IMR-90 (cell line): ENCODE data around the gene ZNF618. TPM values are rescaled to one million over a fixed set of nuclear protein-coding genes. Genes with fewer than 3 reads are reported as not detected.

ENCODE experiments used
- ATAC-seq: fragments of 200-7000 bp; cut with Tn5 transposase; 2 replicates; pipeline ENCODE4 v1.9.1; 2020; ENCODE audit warnings: low read depth, mild to moderate bottlenecking, moderate library complexity
- BruUV-seq: library from RNA; stranded (reverse); fragments of 400-500 nt; replicated peaks from 2 replicates; lab custom pipeline; 2021; lab: Mats Ljungman, UMichigan
- CTCF ChIA-PET: fragments of 300-600 bp; formaldehyde crosslinking; extraction: SDS; loops from one replicate; lab custom pipeline; 2021; ENCODE audit warnings: antibody characterized with exemption; lab: Yijun Ruan, JAX
- POLR2A ChIA-PET: fragments of 300-600 bp; sonication (Branson Sonifier 250); formaldehyde crosslinking; loops from one replicate; lab custom pipeline; 2022; ENCODE audit warnings: antibody characterized with exemption; ENCODE audit not compliant: unreplicated experiment; lab: Charles Lee
- DNase-seq: peaks from one replicate; pipeline ENCODE4 v3.0.0; 2013
- H2AFZ ChIP-seq: replicated peaks from 2 replicates; pipeline ENCODE3; 2013; ENCODE audit warnings: low read length, mild to moderate bottlenecking; ENCODE audit not compliant: poor library complexity
- H2AK5ac ChIP-seq: 2 replicates; pipeline ENCODE4 v1.6.1; 2013; ENCODE audit warnings: low read depth, low read length, inconsistent platforms
- H2AK9ac ChIP-seq: replicated peaks from 2 replicates; pipeline ENCODE3; 2013; ENCODE audit warnings: mild to moderate bottlenecking, low read depth, low read length, moderate library complexity; ENCODE audit not compliant: poor library complexity
- H2BK120ac ChIP-seq: 2 replicates; pipeline ENCODE4 v1.6.1; 2013; ENCODE audit warnings: low read depth, low read length, inconsistent platforms
- H2BK15ac ChIP-seq: 3 replicates; pipeline ENCODE4 v1.6.1; 2013; ENCODE audit warnings: low read depth, low read length, inconsistent platforms
- H2BK20ac ChIP-seq: 2 replicates; pipeline ENCODE4 v1.6.1; 2013; ENCODE audit warnings: low read depth, mild to moderate bottlenecking, inconsistent platforms, low read length, moderate library complexity
- H2BK5ac ChIP-seq: 2 replicates; pipeline ENCODE4 v1.6.1; 2013; ENCODE audit warnings: mild to moderate bottlenecking, low read depth, low read length, inconsistent platforms; ENCODE audit not compliant: poor library complexity, severe bottlenecking
- H3K14ac ChIP-seq: replicated peaks from 2 replicates; pipeline ENCODE4 v1.6.1; 2013; ENCODE audit warnings: low read depth, low read length, inconsistent platforms
- H3K18ac ChIP-seq: 2 replicates; pipeline ENCODE4 v1.6.1; 2013; ENCODE audit warnings: low read depth, low read length, control low read depth
- H3K23ac ChIP-seq: 2 replicates; pipeline ENCODE4 v1.6.1; 2013; ENCODE audit warnings: low read depth, low read length, inconsistent platforms
- H3K27ac ChIP-seq: 2 replicates; pipeline ENCODE4 v1.5.1; 2013; ENCODE audit warnings: mild to moderate bottlenecking, control low read depth, low read length; ENCODE audit not compliant: insufficient read depth
- H3K27me3 ChIP-seq: 2 replicates; pipeline ENCODE4 v1.6.1; 2013; ENCODE audit warnings: low read length; ENCODE audit not compliant: control insufficient read depth, insufficient read depth
- H3K36me3 ChIP-seq: 2 replicates; pipeline ENCODE4 v1.6.1; 2013; ENCODE audit warnings: low read length, mixed read lengths; ENCODE audit not compliant: control insufficient read depth, insufficient read depth
- H3K4ac ChIP-seq: 2 replicates; pipeline ENCODE4 v1.6.1; 2013; ENCODE audit warnings: low read depth, low read length, inconsistent platforms
- H3K4me1 ChIP-seq: 2 replicates; pipeline ENCODE4 v1.6.1; 2013; ENCODE audit warnings: low read length, mixed read lengths; ENCODE audit not compliant: control insufficient read depth, insufficient read depth
- H3K4me2 ChIP-seq: 2 replicates; pipeline ENCODE4 v1.6.1; 2013; ENCODE audit warnings: low read depth, mild to moderate bottlenecking, control low read depth, low read length, moderate library complexity
- H3K4me3 ChIP-seq: 2 replicates; pipeline ENCODE4 v1.5.1; 2013; ENCODE audit warnings: low read depth, mild to moderate bottlenecking, control low read depth, low read length, moderate library complexity; ENCODE audit not compliant: insufficient read depth
- H3K56ac ChIP-seq: 2 replicates; pipeline ENCODE4 v1.6.1; 2013; ENCODE audit warnings: low read length, inconsistent platforms; ENCODE audit not compliant: insufficient read depth; ENCODE audit errors: extremely low read depth
- H3K79me1 ChIP-seq, 2 experiments: 2 replicates each; pipeline ENCODE4 v1.6.1; 2013; ENCODE audit warnings: low read length in 2 of 2, inconsistent platforms in 1 of 2, low read depth in 1 of 2
- H3K9ac ChIP-seq: 2 replicates; pipeline ENCODE4 v1.6.1; 2013; ENCODE audit warnings: low read depth, low read length, control low read depth
- H3K9me1 ChIP-seq: 2 replicates; pipeline ENCODE4 v1.6.1; 2013; ENCODE audit warnings: low read length, inconsistent platforms; ENCODE audit not compliant: insufficient read depth
- H3K9me3 ChIP-seq: 2 replicates; pipeline ENCODE4 v1.6.1; 2013; ENCODE audit warnings: low read length; ENCODE audit not compliant: control insufficient read depth, insufficient read depth
- H4K20me1 ChIP-seq: 2 replicates; pipeline ENCODE4 v1.6.1; 2013; ENCODE audit warnings: low read length, inconsistent platforms; ENCODE audit not compliant: insufficient read depth
- H4K5ac ChIP-seq: 2 replicates; pipeline ENCODE4 v1.6.1; 2013; ENCODE audit warnings: mild to moderate bottlenecking, low read depth, low read length, control low read depth
- H4K8ac ChIP-seq, 2 experiments: 2 replicates each; pipeline ENCODE4 v1.6.1; 2013; ENCODE audit warnings: low read depth in 2 of 2, low read length in 2 of 2, control low read depth in 1 of 2, inconsistent platforms in 1 of 2
- H4K91ac ChIP-seq: 2 replicates; pipeline ENCODE4 v1.6.1; 2013; ENCODE audit warnings: low read depth, low read length, inconsistent platforms; ENCODE audit not compliant: insufficient read depth
- BHLHE40 ChIP-seq: fragments of 150-350 bp; IDR thresholded peaks from 2 replicates; pipeline ENCODE4 v1.6.1; 2016; ENCODE audit warnings: mild to moderate bottlenecking, low read depth, low read length
- ELK1 ChIP-seq: fragments of 150-350 bp; IDR thresholded peaks from 2 replicates; pipeline ENCODE4 v1.6.1; 2016; ENCODE audit warnings: low read depth, mild to moderate bottlenecking, low read length, moderate library complexity, borderline replicate concordance
- FOS ChIP-seq: fragments of 150-350 bp; IDR thresholded peaks from 2 replicates; pipeline ENCODE4 v1.6.1; 2016; ENCODE audit warnings: low read depth, low read length
- MXI1 ChIP-seq: IDR thresholded peaks from 2 replicates; pipeline ENCODE4 v1.6.1; 2012; ENCODE audit warnings: low read depth, mild to moderate bottlenecking, low read length, moderate library complexity, borderline replicate concordance
- NFE2L2 ChIP-seq: fragments of 150-350 bp; IDR thresholded peaks from 2 replicates; pipeline ENCODE4 v1.6.1; 2016; ENCODE audit warnings: low read depth, mild to moderate bottlenecking, low read length
- RAD21 ChIP-seq: IDR thresholded peaks from 2 replicates; pipeline ENCODE4 v1.6.1; 2012; ENCODE audit warnings: low read length, improper control_type of control experiment
- RCOR1 ChIP-seq: IDR thresholded peaks from 2 replicates; pipeline ENCODE4 v1.6.1; 2012; ENCODE audit warnings: mild to moderate bottlenecking, low read length, improper control_type of control experiment; ENCODE audit not compliant: insufficient replicate concordance
- WGBS, 2 experiments: methylation state at CpG; one replicate each; pipeline versions ENCODE4 v1.1.5 to v1.1.7; 2013; ENCODE audit warnings: missing lambda C conversion rate in 2 of 2; ENCODE audit not compliant: insufficient read length in 1 of 2; ENCODE audit errors: extremely low coverage in 2 of 2; 5-methylcytosine and 5-hydroxymethylcytosine counted together
- dilution Hi-C: fragments of 300-500 bp; cut with HindIII; formaldehyde crosslinking; loops from one replicate; pipeline ENCODE4 v1.14.3; 2018; ENCODE audit warnings: low sequenced_read_pairs; ENCODE audit not compliant: unreplicated experiment
- in situ Hi-C: fragments of 300-500 bp; cut with MboI; formaldehyde crosslinking; loops from 3 replicates; pipeline ENCODE4 v1.14.3; 2019; ENCODE audit warnings: low sequenced_read_pairs, inconsistent platforms, mixed read lengths
- intact Hi-C: fragments of 100-400 bp; cut with micrococcal nuclease; formaldehyde crosslinking; loops from 2 replicates; pipeline ENCODE4 v1.10.0; 2022
- polyA plus RNA-seq, 3 experiments: library from polyadenylated mRNA; depleted of rRNA; stranded (reverse); fragments of >200 nt; gene quantifications; 2 replicates each; pipeline ENCODE4 v1.2.3, GENCODE V29; 2012; ENCODE audit warnings: low replicate concordance in 1 of 3
- total RNA-seq: library from RNA; depleted of rRNA; stranded (reverse); fragments of >200 nt; gene quantifications from 2 replicates; pipeline ENCODE4 v1.2.3, GENCODE V29; 2012

The ZNF618 gene
- total and polyA plus RNA-seq, 2 of the 4 experiments (the other 2 are of a cell fraction): 8.2 to 9.4 TPM

- TF ChIP-seq FOS (no peak), NFE2L2 (no peak), RCOR1 (no peak), BHLHE40 (no peak), RAD21 (no peak), MXI1 (no peak), ELK1 (no peak)
- no peak overlapping the region for H2BK15ac ChIP-seq
- H3K79me1 ChIP-seq: peaks cover 17 to 72% of the 10 kb centered on the region in 2 experiments
- no peak for ATAC-seq
- H3K9me3 ChIP-seq: no peaks in the 10 kb centered on the region
- H3K4ac ChIP-seq: no peak overlapping the region
- H2AFZ ChIP-seq: no peak overlapping the region
- H3K56ac ChIP-seq: no peak overlapping the region
- no peaks in the 10 kb centered on the region for H3K27me3 ChIP-seq
- in situ Hi-C loops (no loop called here), intact Hi-C loops (no loop called here), dilution Hi-C loops (no loop called here)
- H3K4me3 ChIP-seq: no peak overlapping the region
- BruUV-seq: no TSS peak
- no peak overlapping the region for H3K23ac ChIP-seq
- H3K4me1 ChIP-seq: peaks cover 5% of the 10 kb centered on the region; the same call in 1 of the 2 replicates
- H2AK9ac ChIP-seq: no peak overlapping the region
- CTCF ChIA-PET: interaction anchor here (0.6 kb wide), 1 partner anchor 37 kb away, joined by 15 read pairs; no protein-coding TSS in a partner anchor
- no peak overlapping the region for H2AK5ac ChIP-seq
- no peak overlapping the region for H2BK5ac ChIP-seq
- no peak overlapping the region for H2BK120ac ChIP-seq
- no peak overlapping the region for H4K8ac ChIP-seq
- POLR2A ChIA-PET: no interaction called here
- WGBS, 2 experiments: no CpG with 5 or more reads among the region's 3 CpGs
- H3K36me3 ChIP-seq: peaks cover 22% of the 10 kb centered on the region; the same call in 1 of the 2 replicates
- DNase-seq: no peak
- no peak overlapping the region for H3K14ac ChIP-seq
- no peak overlapping the region for H3K4me2 ChIP-seq
- no peak overlapping the region for H3K27ac ChIP-seq
- no peak overlapping the region for H4K91ac ChIP-seq
- H4K5ac ChIP-seq: no peak overlapping the region
- no peak overlapping the region for H3K18ac ChIP-seq
- no peak overlapping the region for H3K9ac ChIP-seq
- H4K20me1 ChIP-seq: peaks cover 14% of the 10 kb centered on the region; the same call in 1 of the 2 replicates
- H2BK20ac ChIP-seq: no peak overlapping the region
- H3K9me1 ChIP-seq: peaks cover 16% of the 10 kb centered on the region
Observed at GRCh38 chr9:113995963-113996362, 119.9 kb downstream of the ZNF618 start.
